GM18511 (cell line): Measurements from ENCODE around the gene DDX20.
A peak's percentile ranks its signal among the peaks of the same experiment; 100 is the strongest.

ENCODE experiments used
- ATAC-seq: cut with Tn5 transposase; IDR thresholded peaks from one replicate; pipeline ENCODE4 v1.9.1; 2021; ENCODE audit warnings: mild to moderate bottlenecking, moderate library complexity; ENCODE audit not compliant: unreplicated experiment

DDX20 gene

GRCh38 chr1:111755331-111756123 is at the start of gene DDX20:
TSS of gene DDX20 (plus strand) at chr1:111755901. CDS start at chr1:111755925, 24 bp downstream.
- ATAC-seq, result peak; percentile 91

- no peak for ATAC-seq
Measured at GRCh38 chr1:111706921-111707320, 48.8 kb upstream of the DDX20 start.

GRCh38 chr1:111707906-111708305 is 47.8 kb upstream of the DDX20 start:
- no peak for ATAC-seq

GRCh38 chr1:111709986-111710385 is 45.7 kb upstream of the DDX20 start:
- no peak for ATAC-seq

- ATAC-seq, result no peak
Measured at GRCh38 chr1:111716333-111716732, 39.4 kb upstream of the DDX20 start.

GRCh38 chr1:111717450-111717849 is 38.3 kb upstream of the DDX20 start:
- no peak for ATAC-seq

- ATAC-seq, result no peak
Measured at GRCh38 chr1:111719135-111719534, 36.6 kb upstream of the DDX20 start.

- ATAC-seq, result no peak
Measured at GRCh38 chr1:111719674-111720132, 36.0 kb upstream of the DDX20 start.

GRCh38 chr1:111720274-111720976 is 35.3 kb upstream of the DDX20 start:
- ATAC-seq, result no peak

GRCh38 chr1:111720977-111721786 is 34.5 kb upstream of the DDX20 start:
- no peak for ATAC-seq

GRCh38 chr1:111723091-111723806 is 32.5 kb upstream of the DDX20 start:
- no peak for ATAC-seq

- ATAC-seq, result no peak
Measured at GRCh38 chr1:111723871-111724270, 31.8 kb upstream of the DDX20 start.

GRCh38 chr1:111725192-111725591 is 30.5 kb upstream of the DDX20 start:
- ATAC-seq, result no peak

- ATAC-seq, result no peak
Measured at GRCh38 chr1:111727056-111727455, 28.6 kb upstream of the DDX20 start.

- ATAC-seq, result no peak
Measured at GRCh38 chr1:111729271-111729921, 26.3 kb upstream of the DDX20 start.

GRCh38 chr1:111729946-111730681 is 25.6 kb upstream of the DDX20 start:
- no peak for ATAC-seq

GRCh38 chr1:111730706-111731105 is 25.0 kb upstream of the DDX20 start:
- no peak for ATAC-seq

GRCh38 chr1:111731956-111732355 is 23.7 kb upstream of the DDX20 start:
- no peak for ATAC-seq

- no peak for ATAC-seq
Measured at GRCh38 chr1:111732718-111733117, 23.0 kb upstream of the DDX20 start.
